ENCODE results near the gene TJP3.

The TJP3 gene

DNA sequence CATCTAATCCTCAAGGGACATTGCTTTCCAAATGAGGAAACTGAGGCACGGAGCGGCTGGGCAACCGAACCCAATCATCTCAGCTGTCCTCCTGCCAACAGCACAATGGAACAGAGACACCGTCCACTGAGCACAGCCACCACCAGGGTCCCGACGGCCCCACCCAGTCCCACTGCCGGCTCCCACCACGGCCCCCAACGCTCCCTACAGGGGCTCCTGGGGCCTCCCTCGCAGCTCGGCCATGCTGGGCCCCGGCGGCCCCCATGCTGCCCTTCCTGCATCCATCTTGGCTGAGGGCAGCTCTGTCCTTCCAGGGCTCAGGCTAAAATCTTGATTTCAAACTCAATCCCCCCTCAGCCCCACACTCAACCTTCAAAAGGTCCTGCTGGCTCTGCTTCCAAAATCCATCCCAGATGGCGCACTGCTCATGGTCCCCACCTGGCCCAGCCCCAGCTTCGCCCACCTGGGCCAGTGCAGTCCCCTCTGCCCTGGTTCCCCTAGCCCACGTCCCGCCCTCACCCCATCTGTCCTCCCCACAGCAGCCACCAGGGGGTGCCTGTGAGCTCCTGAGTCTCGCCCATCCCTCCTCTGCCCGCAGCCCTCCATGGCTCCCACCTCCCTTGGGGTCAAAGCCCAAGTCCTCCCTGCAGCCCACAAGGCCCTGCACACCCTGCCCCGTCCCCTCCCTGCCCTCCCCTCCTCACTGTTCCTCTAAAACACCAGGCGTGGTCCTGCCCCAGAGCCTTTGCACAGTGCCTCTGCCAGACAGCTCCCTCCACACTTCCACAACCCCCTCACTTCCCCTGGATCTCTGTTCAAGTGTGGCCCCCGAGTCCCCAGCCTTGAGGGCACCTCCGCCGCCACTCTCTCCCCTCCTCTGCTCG lies 15.8 kb upstream of the TJP3 start:
- peak; percentile 59 to 73 for DNase-seq

DNA sequence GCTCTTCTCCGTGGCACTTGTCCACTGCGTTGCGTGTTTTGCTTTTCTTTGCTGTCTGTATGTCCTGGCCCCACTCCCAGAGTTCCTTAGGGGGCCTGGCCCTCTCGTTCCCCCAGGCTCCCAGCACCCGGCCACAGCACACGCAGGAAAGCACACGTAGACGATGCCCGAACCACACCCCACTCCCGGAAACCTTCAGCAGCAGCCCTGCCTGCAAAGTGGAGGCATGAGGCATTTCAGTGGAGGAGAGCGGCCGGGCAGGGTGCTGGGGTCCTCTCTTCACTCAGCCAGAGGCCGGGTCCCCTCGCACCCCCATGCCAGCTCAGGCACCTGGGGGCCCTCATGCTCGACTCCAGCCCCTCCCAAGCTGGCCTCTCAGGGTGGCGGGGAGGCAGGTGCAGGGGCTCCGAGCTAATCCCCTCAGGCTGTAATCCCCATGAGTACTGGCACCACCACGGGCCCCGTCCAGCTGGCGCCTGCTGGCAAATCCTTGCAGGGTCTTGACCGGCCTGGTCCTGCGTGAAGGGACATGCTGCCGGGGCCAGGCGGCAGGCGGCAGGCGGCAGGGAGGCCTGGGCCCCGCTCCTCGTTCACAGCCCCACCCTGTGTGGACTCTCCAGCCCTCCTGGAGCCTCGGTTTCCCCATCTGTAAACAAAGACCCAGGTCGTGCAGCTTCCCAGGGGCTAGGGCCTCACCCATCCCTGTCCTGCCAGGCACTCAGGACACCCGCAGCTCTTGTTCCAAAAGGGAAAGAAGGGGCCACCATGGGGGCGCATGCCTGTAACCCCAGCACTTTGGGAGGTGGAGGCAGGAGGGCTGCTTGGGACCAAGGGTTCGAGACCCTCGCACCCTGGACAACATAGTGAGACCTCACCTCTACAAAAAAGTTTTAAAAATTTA lies 14.9 kb upstream of the TJP3 start:
- no peak for DNase-seq

- no peak for DNase-seq
These were observed 13.6 kb upstream of the TJP3 start for GRCh38 chr19:3694361-3695123.

DNA sequence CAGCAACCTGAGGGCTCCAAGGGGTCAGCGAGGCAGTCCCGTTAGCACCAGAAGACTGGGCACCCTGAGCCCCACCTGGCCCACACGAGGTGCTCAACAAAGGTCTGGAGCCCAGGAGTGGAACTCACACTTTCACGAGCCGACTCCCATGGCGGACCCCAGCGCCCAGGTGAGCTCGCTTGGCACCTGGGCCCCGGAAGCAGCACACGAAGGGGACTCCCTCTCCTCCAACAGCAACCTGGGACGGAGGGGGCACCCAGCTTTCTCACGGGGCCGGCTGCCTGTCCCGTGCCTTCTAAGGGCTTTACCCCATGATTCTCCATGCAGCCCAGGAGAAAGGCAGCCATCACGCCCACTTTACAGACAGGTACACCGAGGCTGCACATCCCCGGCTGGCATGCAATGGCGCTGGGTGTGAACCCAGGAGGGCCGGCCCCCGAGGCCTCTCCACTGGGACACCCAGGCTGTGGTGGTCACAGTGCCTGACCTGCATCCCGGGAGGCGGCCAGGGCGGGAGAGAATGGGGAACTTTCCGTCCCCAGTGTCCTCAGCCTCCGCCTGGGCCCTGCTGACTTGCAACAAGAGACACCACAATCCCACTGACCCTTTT lies 13.0 kb upstream of the TJP3 start:
- DNase-seq, result no peak

GRCh38 chr19:3695986-3696659 lies 12.1 kb upstream of the TJP3 start:
- no peak for DNase-seq

DNA sequence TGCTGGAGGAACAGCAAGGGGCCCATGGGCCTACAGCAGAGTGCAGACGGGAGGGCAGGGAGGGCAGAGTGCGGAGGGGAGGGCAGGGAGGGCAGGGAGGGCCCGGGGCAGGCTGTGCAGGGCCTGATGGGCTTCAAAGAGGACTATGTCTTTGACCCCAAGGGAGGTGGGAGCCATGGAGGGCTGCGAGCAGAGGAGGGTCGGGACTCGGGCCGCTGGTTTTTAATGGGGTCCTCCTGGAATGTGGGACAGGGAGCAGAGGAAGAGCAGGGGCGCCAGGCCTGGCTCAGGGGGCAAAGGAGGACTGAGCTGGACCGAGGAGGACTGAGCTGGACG lies 11.6 kb upstream of the TJP3 start:
- DNase-seq, result no peak

DNA sequence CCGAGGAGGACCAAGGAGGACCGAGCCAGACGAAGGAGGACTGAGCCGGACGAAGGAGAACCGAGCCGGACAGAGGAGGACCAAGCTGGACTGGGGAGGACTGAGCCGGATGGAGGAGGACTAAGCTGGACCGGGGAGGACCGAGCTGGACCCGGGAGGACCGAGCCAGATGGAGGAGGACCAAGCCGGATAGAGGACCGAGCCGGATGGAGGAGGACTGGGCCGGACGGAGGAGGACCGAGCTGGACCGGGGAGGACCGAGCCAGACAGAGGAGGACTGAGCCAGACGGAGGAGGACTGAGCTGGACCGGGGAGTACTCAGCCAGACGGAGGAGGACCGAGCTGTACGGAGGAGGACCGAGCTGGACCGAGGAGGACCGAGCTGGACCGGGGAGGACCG lies 11.1 kb upstream of the TJP3 start:
- no peak for DNase-seq

GRCh38 chr19:3697671-3698385 lies 10.4 kb upstream of the TJP3 start:
- DNase-seq, result no peak

DNA sequence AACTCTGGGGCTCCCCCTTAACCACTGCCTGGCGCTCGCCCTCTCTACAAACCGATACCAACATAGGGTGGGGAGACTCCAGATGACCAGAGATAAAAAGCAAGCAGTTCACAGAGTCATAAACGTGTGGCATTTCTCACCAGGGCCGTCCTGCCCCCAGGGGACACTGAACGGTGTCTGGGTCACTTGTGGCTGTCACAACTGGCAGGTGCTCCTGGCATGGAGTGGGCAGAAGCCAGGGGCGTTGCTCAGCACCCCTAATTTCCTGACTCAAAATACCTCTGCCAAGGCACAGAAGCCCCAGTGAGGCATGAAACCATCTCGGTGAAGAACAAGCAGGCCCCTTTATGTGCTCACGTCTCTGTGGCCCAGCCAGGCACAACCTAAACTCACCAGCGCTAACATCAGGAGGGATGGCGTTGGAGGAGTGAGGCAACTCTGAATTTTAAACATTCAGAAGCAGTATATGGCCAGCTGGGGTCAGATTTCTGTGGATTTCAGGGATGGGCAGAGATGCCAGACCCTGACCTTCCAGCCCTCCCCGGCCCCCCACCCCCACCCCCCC lies 9.7 kb upstream of the TJP3 start:
- DNase-seq, result no peak

- DNase-seq, result peak; percentile 36 to 38
These were observed 9.0 kb upstream of the TJP3 start for GRCh38 chr19:3698974-3699740.

DNA sequence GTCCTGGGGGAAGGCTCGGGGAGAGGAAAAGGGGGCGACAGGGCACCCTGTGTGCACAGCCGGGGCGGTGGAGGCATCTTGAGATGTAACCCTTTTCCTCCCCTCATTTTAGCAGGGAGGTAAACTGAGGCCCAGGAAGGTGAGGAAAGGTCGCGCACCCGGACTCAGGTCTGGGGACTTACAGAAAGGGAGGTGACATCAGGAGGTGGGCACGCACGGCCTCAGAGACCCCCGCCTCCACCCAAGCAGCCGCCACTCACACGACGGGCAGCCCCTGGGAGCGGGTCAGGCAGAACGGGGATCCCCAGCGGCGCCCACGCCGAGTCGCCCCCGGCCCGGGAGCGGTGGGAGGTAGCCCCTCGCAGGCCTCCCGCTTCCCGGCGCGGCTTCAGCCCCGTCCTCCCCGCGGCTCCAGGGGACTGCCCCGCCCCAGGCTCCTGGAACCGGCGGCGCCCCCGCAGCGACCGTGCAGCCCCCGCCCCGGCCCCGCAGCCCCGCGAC lies 8.4 kb upstream of the TJP3 start:
- DNase-seq, result no peak

- peak; percentile 95 for DNase-seq
These were observed 7.7 kb upstream of the TJP3 start, which contains the start of gene PIP5K1C for GRCh38 chr19:3700242-3701032. PIP5K1C (minus strand) TSS chr19:3700468; CDS start chr19:3700390, 78 bp downstream.

- no peak for DNase-seq
These were observed 7.0 kb upstream of the TJP3 start for GRCh38 chr19:3701200-3701599.

DNA sequence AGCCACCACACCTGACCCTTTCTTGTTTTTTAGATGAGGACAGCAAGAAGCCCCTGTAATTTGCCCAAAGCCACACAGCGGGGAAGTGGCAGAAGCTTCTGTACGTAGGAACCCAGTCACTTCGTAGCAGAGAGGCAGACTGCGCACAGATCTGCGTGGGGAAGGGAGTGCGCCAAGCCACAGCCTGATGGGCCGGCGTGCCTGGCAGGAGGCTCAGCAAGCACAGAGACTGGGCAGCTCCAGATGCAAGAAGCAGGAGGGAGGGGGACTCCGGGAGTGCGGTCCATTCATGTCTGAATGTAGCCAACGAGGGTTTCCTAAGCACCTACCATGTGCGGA lies 347 bp upstream of the TJP3 start:
- DNase-seq, result no peak

GRCh38 chr19:3710265-3710812 lies 2.2 kb downstream of the TJP3 start:
- no peak for DNase-seq

DNA sequence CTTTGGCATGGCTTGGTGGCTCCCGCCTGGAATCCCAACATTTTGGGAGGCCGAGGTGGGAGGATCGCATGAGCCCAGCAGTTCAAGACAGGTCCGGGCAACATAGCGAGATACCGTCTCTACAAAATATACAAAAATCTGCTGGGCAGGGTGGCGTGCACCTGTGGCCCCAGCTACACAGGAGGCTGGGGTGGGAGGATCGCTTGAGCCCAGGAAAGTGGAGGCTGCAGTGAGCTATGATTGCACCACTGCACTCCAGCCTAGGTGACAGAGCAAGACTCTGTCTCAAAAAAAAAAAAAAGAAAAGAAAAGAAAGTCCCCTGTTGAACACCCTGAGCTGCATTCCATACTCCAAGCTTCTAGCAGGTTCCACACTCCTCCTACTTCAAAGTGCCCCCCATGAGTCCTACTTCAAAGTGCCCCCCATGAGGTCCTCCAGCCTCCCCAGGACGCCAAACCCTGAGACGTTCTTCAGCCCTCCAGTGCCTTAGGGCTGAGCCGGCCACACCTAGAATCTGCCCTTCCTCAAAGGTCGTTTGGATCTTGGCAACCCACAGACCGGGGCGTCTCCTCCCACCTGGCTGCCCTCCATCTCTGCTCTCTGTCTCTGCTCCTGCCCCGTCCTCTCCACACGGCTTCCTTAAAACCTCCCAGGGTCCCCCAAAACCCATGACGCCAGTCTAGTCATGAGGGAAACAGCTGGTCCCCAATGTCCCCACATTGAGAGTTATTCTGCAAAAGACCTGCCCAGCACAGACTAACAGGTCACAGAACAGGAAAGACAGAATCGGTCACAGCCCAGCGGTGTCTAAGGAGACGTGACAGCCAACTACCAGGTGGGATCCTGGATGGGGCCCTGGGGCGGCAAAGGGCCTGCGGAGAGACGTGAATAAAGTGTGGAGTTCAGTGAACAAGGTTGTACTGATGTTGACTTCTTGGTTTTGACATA lies 4.8 kb downstream of the TJP3 start:
- no peak for DNase-seq

DNA sequence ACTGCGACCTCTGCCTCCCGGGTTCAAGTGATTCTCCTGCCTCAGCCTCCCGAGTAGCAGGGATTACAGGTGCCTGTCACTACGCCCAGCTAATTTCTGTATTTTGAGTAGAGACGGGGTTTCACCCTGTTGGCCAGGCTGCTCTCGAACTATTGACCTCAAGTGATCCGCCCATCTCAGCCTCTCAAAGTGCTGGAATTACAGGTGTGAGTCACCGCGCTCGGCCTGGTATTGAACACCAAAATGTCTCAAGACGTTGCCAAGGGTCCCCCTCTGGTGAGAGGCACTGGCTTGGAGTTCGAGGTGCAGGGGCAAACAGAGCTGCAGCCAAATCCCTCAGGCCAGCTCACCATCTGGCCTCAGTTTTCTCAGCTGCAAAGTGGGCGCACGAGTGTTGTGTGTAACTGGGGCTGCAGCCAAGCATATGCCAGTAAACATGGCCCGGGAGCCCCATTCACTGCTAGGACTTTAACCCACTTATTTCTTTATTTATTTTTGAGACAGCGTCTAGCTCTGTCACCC lies 8.0 kb downstream of the TJP3 start:
- DNase-seq, result no peak

GRCh38 chr19:3719868-3720267 lies 11.7 kb downstream of the TJP3 start:
- no peak for DNase-seq

All from activated CD4-positive, alpha-beta T cell treated with anti-CD3 and anti-CD28 coated beads, Interleukin-2, amount 50 U/mL, for 48 hours (primary cell).